Measurements from ENCODE around the gene MFSD1. TPM values are rescaled to one million over a fixed set of nuclear protein-coding genes. Genes with fewer than 3 reads are reported as not detected.
A peak's percentile ranks its signal among the peaks of the same experiment; 100 is the strongest.

MFSD1 gene
- total RNA-seq, 2 donors from 2014 or later, result 58.6 to 92.7 TPM

GRCh38 chr3:158762701-158763100 is 39.2 kb upstream of the MFSD1 start:
- H3K9me3 ChIP-seq, result no peaks in the 10 kb centered on the region
- 88% methylated on average over 4 of the region's 4 CpGs for WGBS

GRCh38 chr3:158763421-158763820 is 38.4 kb upstream of the MFSD1 start:
- peaks cover 5% of the 10 kb centered on the region for H3K4me1 ChIP-seq (replicated peaks)
- H3K36me3 ChIP-seq, result no peaks in the 10 kb centered on the region
- no peaks in the 10 kb centered on the region for H3K27me3 ChIP-seq (replicated peaks; ENCODE audit: insufficient read depth)
- H3K9me3 ChIP-seq, result no peaks in the 10 kb centered on the region
- no peak for TF ChIP-seq CTCF (IDR thresholded peaks at IDR 0.05)
- peak; percentile 82 for TF ChIP-seq POLR2AphosphoS5 (IDR thresholded peaks at IDR 0.05)
- H3K4me3 ChIP-seq, result no peak overlapping the region
- DNase-seq (ENCODE audit: low spot score), result peak; percentile 77
- peak overlapping the region; percentile 56 to 58 for H3K27ac ChIP-seq
- intact Hi-C loops (cut with DNase I), result no loop called here
- WGBS, result 19% methylated on average over 2 of the region's 2 CpGs

More at GRCh38 chr3:158762701-158763100, 39.2 kb upstream of the MFSD1 start:
- no peaks in the 10 kb centered on the region for H3K27me3 ChIP-seq (replicated peaks; ENCODE audit: insufficient read depth)
- peak overlapping the region; percentile 56 to 58 for H3K27ac ChIP-seq
- no peak for TF ChIP-seq POLR2A (IDR thresholded peaks at IDR 0.05)
- no peak for TF ChIP-seq CTCF (IDR thresholded peaks at IDR 0.05)
- TF ChIP-seq POLR2AphosphoS5 (IDR thresholded peaks at IDR 0.05), result no peak
- H3K4me1 ChIP-seq (replicated peaks), result peaks cover 2% of the 10 kb centered on the region
- no peak overlapping the region for H3K4me3 ChIP-seq
- intact Hi-C loops (cut with DNase I), result no loop called here
- no peak for DNase-seq (ENCODE audit: low spot score)
- no peaks in the 10 kb centered on the region for H3K36me3 ChIP-seq

- Histone ChIP-seq H3K27me3 (replicated peaks; ENCODE audit: insufficient read depth) (no peaks in the 10 kb centered on the region), H3K9me3 (no peaks in the 10 kb centered on the region), H3K4me1 (replicated peaks) (peaks cover 11% of the 10 kb centered on the region), H3K4me3 (no peak overlapping the region), H3K27ac (peak overlapping the region; percentile 11 to 14), H3K36me3 (no peaks in the 10 kb centered on the region)
- TF ChIP-seq POLR2AphosphoS5 (IDR thresholded peaks at IDR 0.05) (no peak), CTCF (IDR thresholded peaks at IDR 0.05) (no peak), POLR2A (IDR thresholded peaks at IDR 0.05) (no peak)
- intact Hi-C loops (cut with DNase I), result no loop called here
- DNase-seq (ENCODE audit: low spot score), result no peak
- 78% methylated on average over 3 of the region's 3 CpGs for WGBS
Measured at GRCh38 chr3:158765518-158766205, 36.2 kb upstream of the MFSD1 start.

- 73% methylated on average over 1 of the region's 1 CpG for WGBS
- H3K4me1 ChIP-seq (replicated peaks), result peaks cover 11% of the 10 kb centered on the region
- TF ChIP-seq POLR2AphosphoS5 (IDR thresholded peaks at IDR 0.05) (no peak), POLR2A (IDR thresholded peaks at IDR 0.05) (no peak), CTCF (IDR thresholded peaks at IDR 0.05) (no peak)
Measured at GRCh38 chr3:158766364-158766763, 35.5 kb upstream of the MFSD1 start.

GRCh38 chr3:158768361-158768787 is 33.5 kb upstream of the MFSD1 start:
- intact Hi-C loops (cut with DNase I), result no loop called here
- H3K4me1 ChIP-seq (replicated peaks), result peaks cover 11% of the 10 kb centered on the region
- no peaks in the 10 kb centered on the region for H3K9me3 ChIP-seq
- no peak overlapping the region for H3K4me3 ChIP-seq
- DNase-seq (ENCODE audit: low spot score), result peak; percentile 55
- peak overlapping the region; percentile 71 to 77 for H3K27ac ChIP-seq
- no peaks in the 10 kb centered on the region for H3K27me3 ChIP-seq (replicated peaks; ENCODE audit: insufficient read depth)
- TF ChIP-seq CTCF (IDR thresholded peaks at IDR 0.05) (peak in 1 of 4 experiments; percentile 6), POLR2A (IDR thresholded peaks at IDR 0.05) (no peak), POLR2AphosphoS5 (IDR thresholded peaks at IDR 0.05) (no peak)
- no peaks in the 10 kb centered on the region for H3K36me3 ChIP-seq
- 13% methylated on average over 7 of the region's 7 CpGs for WGBS

More at GRCh38 chr3:158766364-158766763, 35.5 kb upstream of the MFSD1 start:
- Histone ChIP-seq H3K4me3 (no peak overlapping the region), H3K36me3 (no peaks in the 10 kb centered on the region), H3K27me3 (replicated peaks; ENCODE audit: insufficient read depth) (no peaks in the 10 kb centered on the region), H3K27ac (peak overlapping the region; percentile 11 to 71), H3K9me3 (no peaks in the 10 kb centered on the region)
- DNase-seq (ENCODE audit: low spot score), result no peak
- intact Hi-C loops (cut with DNase I), result no loop called here
